ENCODE measurements around the gene HTR4. TPM values are rescaled to one million over a fixed set of nuclear protein-coding genes. Genes with fewer than 3 reads are reported as not detected.

Gene HTR4
- total RNA-seq, 4 donors from 2014 or later: 0.76 TPM; not detected in 3

GRCh38 chr5:148542812-148543211 lies 111.5 kb downstream of the HTR4 start:
- TF ChIP-seq CTCF (IDR thresholded peaks at IDR 0.05): no peak
- Histone ChIP-seq H3K4me1 (no peaks in the 10 kb centered on the region), H3K36me3 (no peaks in the 10 kb centered on the region), H3K9me3 (no peaks in the 10 kb centered on the region), H3K4me3 (no peak overlapping the region), H3K27ac (no peak overlapping the region), H3K27me3 (no peaks in the 10 kb centered on the region)
- DNase-seq: no peak
- WGBS, 2 donors: 29 to 67% methylated on average over 1 of the region's 1 CpG
- intact Hi-C loops (cut with DNase I): no loop called here

- H3K36me3 ChIP-seq: no peaks in the 10 kb centered on the region
- no peak overlapping the region for H3K27ac ChIP-seq
- no peak overlapping the region for H3K4me3 ChIP-seq
- intact Hi-C loops (cut with DNase I): no loop called here
- WGBS, 2 donors: 62 to 70% methylated on average over 6 of the region's 6 CpGs
- H3K27me3 ChIP-seq: no peaks in the 10 kb centered on the region
- H3K4me1 ChIP-seq: no peaks in the 10 kb centered on the region
- TF ChIP-seq CTCF (IDR thresholded peaks at IDR 0.05) (no peak), POLR2A (IDR thresholded peaks at IDR 0.05) (no peak)
- no peaks in the 10 kb centered on the region for H3K9me3 ChIP-seq
- DNase-seq: no peak
Observed at GRCh38 chr5:148541054-148541835, 113.1 kb downstream of the HTR4 start.

GRCh38 chr5:148540647-148541046 lies 113.7 kb downstream of the HTR4 start:
- Histone ChIP-seq H3K9me3 (peaks cover 0 to 3% (median 0%) of the 10 kb centered on the region in 3 donors), H3K36me3 (no peaks in the 10 kb centered on the region), H3K27me3 (no peaks in the 10 kb centered on the region), H3K4me1 (no peaks in the 10 kb centered on the region), H3K27ac (no peak overlapping the region), H3K4me3 (no peak overlapping the region)
- 85 to 91% methylated on average over 1 of the region's 1 CpG for WGBS, 2 donors
- intact Hi-C loops (cut with DNase I): no loop called here
- no peak for DNase-seq
- TF ChIP-seq POLR2A (IDR thresholded peaks at IDR 0.05) (no peak), CTCF (IDR thresholded peaks at IDR 0.05) (no peak)

- no peak for DNase-seq
- 83 to 89% methylated on average over 6 of the region's 6 CpGs for WGBS, 2 donors
- no peak overlapping the region for H3K4me3 ChIP-seq
- H3K36me3 ChIP-seq: no peaks in the 10 kb centered on the region
- no peak for TF ChIP-seq CTCF (IDR thresholded peaks at IDR 0.05)
- TF ChIP-seq POLR2A (IDR thresholded peaks at IDR 0.05): no peak
- no peak overlapping the region for H3K27ac ChIP-seq
- H3K27me3 ChIP-seq: no peaks in the 10 kb centered on the region
- intact Hi-C loops (cut with DNase I): no loop called here
- H3K9me3 ChIP-seq: peaks cover 0 to 6% (median 3%) of the 10 kb centered on the region in 3 donors
- H3K4me1 ChIP-seq: no peaks in the 10 kb centered on the region
Observed at GRCh38 chr5:148539851-148540250, 114.5 kb downstream of the HTR4 start.

- intact Hi-C loops (cut with DNase I): no loop called here
- H3K4me1 ChIP-seq: no peaks in the 10 kb centered on the region
- no peak for DNase-seq
- H3K36me3 ChIP-seq: no peaks in the 10 kb centered on the region
- 42 to 50% methylated on average over 1 of the region's 1 CpG for WGBS, 2 donors
- H3K27me3 ChIP-seq: no peaks in the 10 kb centered on the region
- H3K4me3 ChIP-seq: no peak overlapping the region
- H3K9me3 ChIP-seq: peaks cover 0 to 14% (median 6%) of the 10 kb centered on the region in 3 donors
- no peak for TF ChIP-seq POLR2A (IDR thresholded peaks at IDR 0.05)
- no peak for TF ChIP-seq CTCF (IDR thresholded peaks at IDR 0.05)
- H3K27ac ChIP-seq: no peak overlapping the region
Observed at GRCh38 chr5:148535190-148535589, 119.1 kb downstream of the HTR4 start.

Data from esophagus squamous epithelium (tissue), 5 donors.